ENCODE measurements around the gene MLANA. TPM values are rescaled to one million over a fixed set of nuclear protein-coding genes. Genes with fewer than 3 reads are reported as not detected.

The MLANA gene
- total RNA-seq, 1 donor: not detected

GRCh38 chr9:5886114-5886939 is 4.4 kb upstream of the MLANA start:
- peak; percentile 72 for DNase-seq (ENCODE audit: low read depth)
- peak; percentile 96 for TF ChIP-seq CTCF (IDR thresholded peaks at IDR 0.05; ENCODE audit: insufficient read depth, low read depth, low read length)
- no peak overlapping the region for H3K4me3 ChIP-seq (ENCODE audit: low read depth, low read length)

GRCh38 chr9:5892456-5893133 is 1.9 kb downstream of the MLANA start:
- DNase-seq (ENCODE audit: low read depth): peak; percentile 76
- TF ChIP-seq CTCF (IDR thresholded peaks at IDR 0.05; ENCODE audit: insufficient read depth, low read depth, low read length): no peak
- H3K4me3 ChIP-seq (ENCODE audit: low read depth, low read length): no peak overlapping the region

GRCh38 chr9:5893134-5893505 is 2.4 kb downstream of the MLANA start:
- no peak overlapping the region for H3K4me3 ChIP-seq (ENCODE audit: low read depth, low read length)
- TF ChIP-seq CTCF (IDR thresholded peaks at IDR 0.05; ENCODE audit: insufficient read depth, low read depth, low read length): no peak
- DNase-seq (ENCODE audit: low read depth): no peak

- no peak overlapping the region for H3K4me3 ChIP-seq (ENCODE audit: low read depth, low read length)
- no peak for DNase-seq (ENCODE audit: low read depth)
- no peak for TF ChIP-seq CTCF (IDR thresholded peaks at IDR 0.05; ENCODE audit: insufficient read depth, low read depth, low read length)
These were observed 3.0 kb downstream of the MLANA start for GRCh38 chr9:5893591-5894236.

GRCh38 chr9:5894237-5894959 is 3.7 kb downstream of the MLANA start:
- DNase-seq (ENCODE audit: low read depth): no peak
- no peak overlapping the region for H3K4me3 ChIP-seq (ENCODE audit: low read depth, low read length)
- TF ChIP-seq CTCF (IDR thresholded peaks at IDR 0.05; ENCODE audit: insufficient read depth, low read depth, low read length): no peak

- DNase-seq (ENCODE audit: low read depth): no peak
- H3K4me3 ChIP-seq (ENCODE audit: low read depth, low read length): no peak overlapping the region
- TF ChIP-seq CTCF (IDR thresholded peaks at IDR 0.05; ENCODE audit: insufficient read depth, low read depth, low read length): no peak
These were observed 5.1 kb downstream of the MLANA start for GRCh38 chr9:5895782-5896181.
